Tibial nerve (tissue), 4 donors: ENCODE results near the gene RAB11FIP3.
"Not testable (repeated sequence)": the region's sequence is repeated elsewhere in the genome, so short reads cannot be mapped to it uniquely, and the experiment has no call there.

Source experiments
- EP300 ChIP-seq, 2 donors: sonication (generic); formaldehyde crosslinking; IDR thresholded peaks; one replicate each; pipeline ENCODE4 v1.6.1; 2017; ENCODE audit warnings: antibody characterized with exemption in 2 of 2, mild to moderate bottlenecking in 1 of 2
- TF ChIP-seq, protein P1 (sequence below), 5 experiments: fragments of 200-600 bp in 3 of 5; fragments of 450-650 bp in 2 of 5; sonication (generic) in 3 of 5; IDR thresholded peaks; one replicate each; pipeline ENCODE4 v1.5.1; 2016 to 2019; ENCODE audit warnings: antibody characterized with exemption in 5 of 5, mild to moderate bottlenecking in 3 of 5, moderate library complexity in 2 of 5

DNA sequence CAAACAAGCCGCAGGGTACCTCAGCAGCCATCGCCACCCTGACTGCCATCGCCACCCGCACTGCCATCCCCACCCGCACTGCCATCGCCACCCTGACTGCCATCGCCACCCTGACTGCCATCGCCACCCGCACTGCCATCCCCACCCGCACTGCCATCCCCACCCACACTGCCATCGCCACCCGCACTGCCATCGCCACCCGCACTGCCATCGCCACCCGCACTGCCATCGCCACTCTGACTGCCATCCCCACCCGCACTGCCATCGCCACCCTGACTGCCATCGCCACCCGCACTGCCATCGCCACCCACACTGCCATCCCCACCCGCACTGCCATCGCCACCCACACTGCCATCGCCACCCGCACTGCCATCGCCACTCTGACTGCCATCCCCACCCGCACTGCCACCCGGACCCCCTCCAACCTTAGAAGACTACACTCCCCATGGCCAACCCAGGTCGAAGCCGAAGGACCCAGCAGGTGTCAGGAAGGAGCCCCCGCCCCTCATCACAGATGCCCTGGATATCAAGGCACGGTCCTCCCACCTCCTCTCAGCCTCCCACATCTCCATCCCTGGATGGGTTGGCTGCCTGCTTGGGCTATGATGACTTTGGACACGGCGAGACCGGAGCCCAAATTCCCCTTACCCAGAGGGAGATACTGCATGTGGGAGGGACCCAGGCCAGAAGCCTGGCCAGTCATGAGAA, 47.2 kb upstream of the RAB11FIP3 start:
- TF ChIP-seq, protein P1, sequence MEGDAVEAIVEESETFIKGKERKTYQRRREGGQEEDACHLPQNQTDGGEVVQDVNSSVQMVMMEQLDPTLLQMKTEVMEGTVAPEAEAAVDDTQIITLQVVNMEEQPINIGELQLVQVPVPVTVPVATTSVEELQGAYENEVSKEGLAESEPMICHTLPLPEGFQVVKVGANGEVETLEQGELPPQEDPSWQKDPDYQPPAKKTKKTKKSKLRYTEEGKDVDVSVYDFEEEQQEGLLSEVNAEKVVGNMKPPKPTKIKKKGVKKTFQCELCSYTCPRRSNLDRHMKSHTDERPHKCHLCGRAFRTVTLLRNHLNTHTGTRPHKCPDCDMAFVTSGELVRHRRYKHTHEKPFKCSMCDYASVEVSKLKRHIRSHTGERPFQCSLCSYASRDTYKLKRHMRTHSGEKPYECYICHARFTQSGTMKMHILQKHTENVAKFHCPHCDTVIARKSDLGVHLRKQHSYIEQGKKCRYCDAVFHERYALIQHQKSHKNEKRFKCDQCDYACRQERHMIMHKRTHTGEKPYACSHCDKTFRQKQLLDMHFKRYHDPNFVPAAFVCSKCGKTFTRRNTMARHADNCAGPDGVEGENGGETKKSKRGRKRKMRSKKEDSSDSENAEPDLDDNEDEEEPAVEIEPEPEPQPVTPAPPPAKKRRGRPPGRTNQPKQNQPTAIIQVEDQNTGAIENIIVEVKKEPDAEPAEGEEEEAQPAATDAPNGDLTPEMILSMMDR (IDR thresholded peaks at IDR 0.05), result not testable (repeated sequence)
- not testable (repeated sequence) for TF ChIP-seq EP300 (IDR thresholded peaks at IDR 0.05)
